Stimulated activated CD4-positive, alpha-beta T cell treated with anti-CD3 and anti-CD28 coated beads, Interleukin-15, amount 100 ng/mL, for 48 hours (primary cell): ENCODE results near the gene EIF4H.
A peak's percentile ranks its signal among the peaks of the same experiment; 100 is the strongest.
"Not testable (repeated sequence)": the region's sequence is repeated elsewhere in the genome, so short reads cannot be mapped to it uniquely, and the experiment has no call there.

Experiments
- DNase-seq, 2 donors: peaks; one replicate each; pipeline ENCODE4 v3.0.0-alpha.2; 2020; ENCODE audit warnings: low read depth in 2 of 2

EIF4H gene

GRCh38 chr7:74173866-74174605, at the start of gene EIF4H:
Gene EIF4H, plus strand, starts transcription at chr7:74174356. Its CDS starts 28 bp downstream, at chr7:74174384.
- peak; percentile 88 to 92 for DNase-seq

- DNase-seq, result no peak
Observed at GRCh38 chr7:74126220-74126880, 47.8 kb upstream of the EIF4H start.

GRCh38 chr7:74129887-74130286, 44.3 kb upstream of the EIF4H start:
- DNase-seq, result no peak

- DNase-seq, result no peak
Observed at GRCh38 chr7:74130518-74130917, 43.6 kb upstream of the EIF4H start.

- DNase-seq, result peak in 1 of 2 donors; percentile 5
Observed at GRCh38 chr7:74134117-74134620, 40.0 kb upstream of the EIF4H start.

- no peak for DNase-seq
Observed at GRCh38 chr7:74138334-74138867, 35.8 kb upstream of the EIF4H start.

- no peak for DNase-seq
Observed at GRCh38 chr7:74138945-74139843, 35.0 kb upstream of the EIF4H start.

- no peak for DNase-seq
Observed at GRCh38 chr7:74141705-74142104, 32.5 kb upstream of the EIF4H start.

GRCh38 chr7:74143383-74143782, 30.8 kb upstream of the EIF4H start:
- DNase-seq, result no peak

- no peak for DNase-seq
Observed at GRCh38 chr7:74148491-74148890, 25.7 kb upstream of the EIF4H start.

GRCh38 chr7:74149071-74149470, 25.1 kb upstream of the EIF4H start:
- no peak for DNase-seq

- DNase-seq, result no peak
Observed at GRCh38 chr7:74149603-74150002, 24.6 kb upstream of the EIF4H start.

GRCh38 chr7:74153736-74154135, 20.4 kb upstream of the EIF4H start:
- DNase-seq, result no peak

GRCh38 chr7:74155810-74156395, 18.3 kb upstream of the EIF4H start:
- no peak for DNase-seq

- no peak for DNase-seq
Observed at GRCh38 chr7:74157605-74158004, 16.6 kb upstream of the EIF4H start.

- no peak for DNase-seq
Observed at GRCh38 chr7:74164985-74165456, 9.1 kb upstream of the EIF4H start.

- no peak for DNase-seq
Observed at GRCh38 chr7:74165867-74166593, 8.1 kb upstream of the EIF4H start.

- not testable (repeated sequence) for DNase-seq
Observed at GRCh38 chr7:74167324-74167723, 6.8 kb upstream of the EIF4H start.

GRCh38 chr7:74173074-74173473, 1.1 kb upstream of the EIF4H start:
- no peak for DNase-seq

- no peak for DNase-seq
Observed at GRCh38 chr7:74173491-74173865, 678 bp upstream of the EIF4H start.
